Fibroblast of the aortic adventitia (primary cell): Measurements from ENCODE around the gene PEA15. TPM values are rescaled to one million over a fixed set of nuclear protein-coding genes. Genes with fewer than 3 reads are reported as not detected.
A peak's percentile ranks its signal among the peaks of the same experiment; 100 is the strongest.

Source experiments
- DNase-seq: peaks from one replicate; pipeline ENCODE4 v3.0.0-alpha.2; 2010; ENCODE audit warnings: low read depth
- H3K4me3 ChIP-seq: 2 replicates; pipeline ENCODE4 v1.5.1; 2011; ENCODE audit warnings: low read depth, mild to moderate bottlenecking, control low read depth, low read length, moderate library complexity
- total RNA-seq: library from RNA; depleted of rRNA; stranded (reverse); fragments of >200 nt; gene quantifications from 2 replicates; pipeline ENCODE4 v1.2.3, GENCODE V29; 2012; ENCODE audit warnings: low replicate concordance
- TF ChIP-seq, protein P1 (sequence below): IDR thresholded peaks from 2 replicates; pipeline ENCODE4 v1.5.1; 2011; ENCODE audit warnings: mild to moderate bottlenecking, low read length, control low read depth, inconsistent platforms; ENCODE audit not compliant: insufficient read depth

The PEA15 gene
- total RNA-seq, 1 donor: 224 TPM

DNA sequence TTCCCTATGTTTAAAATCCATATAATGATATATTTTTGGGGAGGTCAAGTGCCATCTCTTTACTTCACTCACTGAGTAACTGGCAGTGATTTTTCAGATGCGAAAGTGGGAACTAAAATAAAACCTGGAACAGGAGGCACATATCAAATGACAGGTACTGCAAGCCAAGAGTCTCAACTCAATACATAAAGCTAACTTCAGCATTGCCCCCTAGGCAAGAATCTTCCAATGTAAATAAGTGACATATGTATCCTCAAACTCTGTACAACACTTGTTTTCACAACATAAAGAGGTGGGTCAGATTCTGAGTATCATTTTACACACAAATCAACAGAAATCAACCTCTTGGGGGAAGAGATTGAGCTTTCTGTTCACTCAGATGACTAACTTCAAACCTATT lies 39.0 kb downstream of the PEA15 start:
- TF ChIP-seq, protein P1, sequence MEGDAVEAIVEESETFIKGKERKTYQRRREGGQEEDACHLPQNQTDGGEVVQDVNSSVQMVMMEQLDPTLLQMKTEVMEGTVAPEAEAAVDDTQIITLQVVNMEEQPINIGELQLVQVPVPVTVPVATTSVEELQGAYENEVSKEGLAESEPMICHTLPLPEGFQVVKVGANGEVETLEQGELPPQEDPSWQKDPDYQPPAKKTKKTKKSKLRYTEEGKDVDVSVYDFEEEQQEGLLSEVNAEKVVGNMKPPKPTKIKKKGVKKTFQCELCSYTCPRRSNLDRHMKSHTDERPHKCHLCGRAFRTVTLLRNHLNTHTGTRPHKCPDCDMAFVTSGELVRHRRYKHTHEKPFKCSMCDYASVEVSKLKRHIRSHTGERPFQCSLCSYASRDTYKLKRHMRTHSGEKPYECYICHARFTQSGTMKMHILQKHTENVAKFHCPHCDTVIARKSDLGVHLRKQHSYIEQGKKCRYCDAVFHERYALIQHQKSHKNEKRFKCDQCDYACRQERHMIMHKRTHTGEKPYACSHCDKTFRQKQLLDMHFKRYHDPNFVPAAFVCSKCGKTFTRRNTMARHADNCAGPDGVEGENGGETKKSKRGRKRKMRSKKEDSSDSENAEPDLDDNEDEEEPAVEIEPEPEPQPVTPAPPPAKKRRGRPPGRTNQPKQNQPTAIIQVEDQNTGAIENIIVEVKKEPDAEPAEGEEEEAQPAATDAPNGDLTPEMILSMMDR: no peak
- no peak overlapping the region for H3K4me3 ChIP-seq
- DNase-seq: no peak

DNA sequence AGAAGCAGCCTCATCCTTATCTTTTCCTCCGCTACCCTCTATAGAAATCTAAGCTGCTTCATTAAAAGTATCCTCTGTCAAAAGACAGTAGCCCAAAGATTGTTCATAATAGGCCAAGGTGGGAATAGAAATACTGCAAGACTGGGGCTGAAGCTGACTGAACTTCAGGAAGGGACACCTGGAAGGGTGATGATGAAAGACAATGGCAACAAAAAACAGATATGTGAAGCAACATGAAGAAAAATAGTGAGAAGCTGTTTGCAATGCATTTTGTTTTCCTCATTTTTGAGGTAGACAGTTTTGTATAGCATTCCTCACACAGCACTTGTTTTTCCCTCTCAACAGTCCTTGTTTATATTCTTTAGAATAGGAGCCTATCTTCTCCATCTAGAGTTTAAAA lies 40.2 kb downstream of the PEA15 start:
- H3K4me3 ChIP-seq: no peak overlapping the region
- DNase-seq: no peak
- TF ChIP-seq, protein P1: no peak

DNA sequence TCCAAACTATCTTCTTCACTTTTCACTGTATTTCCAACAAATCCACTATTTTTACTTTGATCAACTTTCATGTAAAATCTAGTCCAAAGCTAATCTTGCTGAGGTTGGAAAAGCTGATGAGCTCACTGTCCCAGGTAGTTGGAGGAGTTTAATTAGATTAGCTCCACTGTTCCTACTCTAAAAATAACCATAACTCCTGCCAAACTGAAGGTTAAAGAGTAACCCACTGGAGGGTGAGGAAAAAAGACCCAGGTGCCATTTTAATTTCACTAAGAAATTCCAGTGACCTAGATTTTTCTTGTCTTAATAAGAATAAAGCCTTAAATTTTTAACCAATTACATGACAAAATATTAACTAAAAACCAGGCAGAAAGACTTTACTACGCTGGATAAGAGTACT lies 41.9 kb downstream of the PEA15 start:
- no peak overlapping the region for H3K4me3 ChIP-seq
- TF ChIP-seq, protein P1: no peak
- no peak for DNase-seq

DNA sequence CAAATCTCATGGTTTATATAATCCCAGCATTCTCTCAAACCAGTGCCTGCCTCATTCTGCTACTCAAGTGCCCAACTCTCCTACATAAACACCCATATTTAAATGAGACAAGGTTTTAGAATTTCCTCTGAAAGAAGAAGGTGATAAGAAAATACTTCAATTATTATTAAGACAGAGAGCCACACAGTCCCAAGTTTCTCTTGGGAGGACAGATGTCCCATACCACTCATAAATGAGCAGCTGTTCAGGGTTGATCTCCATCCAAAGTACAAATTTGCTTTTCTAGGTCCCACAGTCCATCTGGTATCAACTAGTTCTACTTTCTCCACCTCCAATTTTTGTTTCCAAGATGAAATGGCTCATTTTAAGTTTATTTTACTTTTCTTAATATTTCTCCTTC lies 45.8 kb downstream of the PEA15 start:
- no peak for DNase-seq
- TF ChIP-seq, protein P1: no peak

DNA sequence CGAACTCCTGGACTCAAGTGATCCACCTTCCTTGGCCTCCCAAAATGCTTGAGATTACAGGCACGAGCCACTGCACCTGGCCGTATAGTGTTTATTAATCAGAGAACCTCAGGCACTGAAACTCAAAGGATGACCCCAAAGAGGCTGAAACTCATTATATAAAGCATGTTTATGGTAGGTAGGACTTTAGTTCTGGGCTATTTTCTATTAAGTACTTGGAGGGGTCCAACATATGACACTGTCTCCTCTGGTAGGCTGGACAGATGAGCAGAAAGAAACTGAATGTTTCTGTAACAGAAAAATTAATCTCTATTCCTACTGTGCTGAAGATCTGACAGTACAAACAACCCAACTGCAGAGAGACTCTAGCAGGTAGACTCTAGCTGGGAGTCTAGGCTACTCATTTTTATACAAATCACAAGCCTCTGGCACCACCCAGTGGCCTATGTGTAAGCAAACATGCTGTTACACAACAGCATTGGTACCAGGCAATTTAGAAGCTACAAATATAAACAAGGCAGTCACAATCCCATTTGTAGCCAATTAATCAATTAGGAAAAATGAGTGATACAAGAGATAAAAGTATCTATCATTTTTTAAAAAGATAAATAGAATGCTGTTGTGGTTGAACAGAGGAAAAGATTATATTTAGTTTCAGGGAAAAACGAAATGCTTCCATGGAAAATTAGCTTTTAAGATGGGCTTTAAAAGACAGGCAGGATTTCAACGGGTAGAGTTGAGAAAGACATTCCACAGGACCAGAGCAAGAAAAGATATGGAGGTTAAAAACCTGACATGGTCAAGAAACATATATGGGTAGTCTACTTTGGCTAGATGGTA lies 46.7 kb downstream of the PEA15 start:
- peak; percentile 82 for DNase-seq
- TF ChIP-seq, protein P1: peak; percentile 72
- H3K4me3 ChIP-seq: no peak overlapping the region

More for the DNA sequence above, 45.8 kb downstream of the PEA15 start:
- no peak overlapping the region for H3K4me3 ChIP-seq

DNA sequence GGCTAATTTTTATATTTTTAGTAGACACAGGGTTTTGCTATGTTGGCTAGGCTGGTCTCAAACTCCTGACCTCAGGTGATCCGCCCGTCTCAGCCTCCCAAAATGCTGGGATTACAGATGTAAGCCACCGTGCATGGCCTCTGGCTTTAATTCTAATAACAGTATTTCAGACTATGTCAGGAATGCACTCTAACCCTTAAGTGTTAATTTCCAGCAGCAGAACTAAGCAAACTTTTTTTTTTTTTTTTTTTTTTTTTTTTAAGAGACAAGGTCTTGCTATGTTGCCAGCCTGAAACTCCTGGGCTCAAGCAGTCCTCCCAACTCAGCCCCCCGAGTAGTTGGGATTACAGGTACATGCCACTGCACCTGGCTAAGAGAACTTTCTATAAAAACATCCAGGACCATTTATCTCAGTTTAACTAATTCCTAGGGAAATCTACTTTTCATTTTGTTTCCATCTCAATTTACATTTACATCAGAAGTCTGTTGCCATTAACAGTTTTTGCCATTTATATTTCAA lies 50.7 kb downstream of the PEA15 start:
- TF ChIP-seq, protein P1: no peak
- H3K4me3 ChIP-seq: no peak overlapping the region

More for the DNA sequence above, 50.7 kb downstream of the PEA15 start:
- DNase-seq: no peak
